ENCODE measurements around the gene HCRTR2.
"Not testable (repeated sequence)": the region's sequence is repeated elsewhere in the genome, so short reads cannot be mapped to it uniquely, and the experiment has no call there.

The HCRTR2 gene

DNA sequence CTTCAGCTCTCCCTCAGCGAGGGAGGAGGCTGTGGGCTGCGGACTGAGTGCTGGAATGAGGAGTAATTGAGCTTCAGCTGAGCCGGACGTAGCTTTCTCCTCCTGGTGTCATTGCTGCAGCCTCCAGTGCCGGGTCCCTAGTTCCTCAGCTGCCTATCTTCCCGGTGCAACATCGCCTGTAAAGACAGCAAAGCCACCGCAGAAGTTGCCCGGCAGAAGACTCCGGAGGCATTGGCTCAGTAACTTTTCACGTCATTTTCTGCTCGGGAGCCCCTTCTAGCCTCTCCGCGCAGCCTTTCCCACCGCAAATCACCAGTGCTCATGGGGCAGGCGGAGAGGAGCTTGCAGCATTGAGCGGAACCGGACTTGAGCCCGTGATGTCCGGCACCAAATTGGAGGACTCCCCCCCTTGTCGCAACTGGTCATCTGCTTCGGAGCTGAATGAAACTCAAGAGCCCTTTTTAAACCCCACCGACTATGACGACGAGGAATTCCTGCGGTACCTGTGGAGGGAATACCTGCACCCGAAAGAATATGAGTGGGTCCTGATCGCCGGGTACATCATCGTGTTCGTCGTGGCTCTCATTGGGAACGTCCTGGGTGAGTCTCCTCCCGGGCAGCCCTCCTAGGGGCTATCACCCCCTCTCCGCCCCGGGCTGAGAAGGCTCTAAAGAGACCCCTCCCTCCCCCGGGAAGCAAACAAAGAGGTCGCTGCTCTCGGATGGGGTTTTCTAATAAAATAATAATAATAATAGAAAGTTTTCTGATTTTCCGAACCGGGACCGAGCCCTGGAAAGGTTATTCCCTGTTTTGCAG is at the start of gene HCRTR2:
HCRTR2 (plus strand) TSS at position 305 of the 816 bp plus-strand sequence; CDS start at position 378, 73 bp downstream.
- DNase-seq (ENCODE audit: low read depth, low spot score), result no peak

DNA sequence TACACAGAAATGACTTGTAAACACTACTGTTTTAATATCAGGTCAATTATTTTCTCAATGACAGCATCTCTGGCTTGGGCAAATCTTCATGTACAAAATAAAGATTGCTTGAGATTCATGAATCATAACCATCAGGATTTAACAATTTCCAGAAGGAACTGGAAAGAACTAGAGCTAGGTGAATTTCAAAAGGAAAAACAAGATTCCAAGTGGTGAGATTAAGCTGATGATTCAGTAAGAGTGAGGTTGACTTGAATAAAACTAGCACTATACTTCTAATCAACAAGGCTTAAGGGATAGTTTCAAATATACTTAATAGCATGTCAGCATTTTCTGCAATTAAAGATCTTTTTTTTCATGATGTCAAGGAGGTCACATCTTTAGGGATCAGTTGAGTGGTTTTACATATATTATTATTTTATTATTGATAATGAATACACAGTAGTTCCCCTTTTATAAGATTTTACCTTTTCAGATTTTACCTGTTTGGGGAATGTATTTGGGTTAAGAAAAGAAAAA is 43.5 kb upstream of the HCRTR2 start:
- DNase-seq (ENCODE audit: low read depth, low spot score), result no peak

DNA sequence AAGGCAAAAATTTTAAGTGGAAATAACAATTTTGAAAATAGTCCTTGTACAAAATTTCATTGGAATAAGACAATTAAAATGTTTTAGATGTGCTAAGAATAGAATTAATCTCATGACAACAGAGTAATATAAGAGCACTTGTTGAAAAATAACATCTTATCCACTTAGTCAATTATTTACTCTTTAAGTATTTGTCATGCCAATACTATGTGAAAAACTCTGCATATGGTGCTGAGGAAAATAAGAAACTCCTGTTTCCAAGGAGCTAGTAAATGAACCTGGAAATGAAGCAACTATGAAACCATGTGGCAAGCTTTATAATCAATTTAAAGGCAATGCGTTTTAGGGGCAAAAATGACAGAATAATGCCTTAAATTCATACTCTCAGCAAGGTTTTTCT is 42.7 kb upstream of the HCRTR2 start:
- no peak for DNase-seq (ENCODE audit: low read depth, low spot score)

DNA sequence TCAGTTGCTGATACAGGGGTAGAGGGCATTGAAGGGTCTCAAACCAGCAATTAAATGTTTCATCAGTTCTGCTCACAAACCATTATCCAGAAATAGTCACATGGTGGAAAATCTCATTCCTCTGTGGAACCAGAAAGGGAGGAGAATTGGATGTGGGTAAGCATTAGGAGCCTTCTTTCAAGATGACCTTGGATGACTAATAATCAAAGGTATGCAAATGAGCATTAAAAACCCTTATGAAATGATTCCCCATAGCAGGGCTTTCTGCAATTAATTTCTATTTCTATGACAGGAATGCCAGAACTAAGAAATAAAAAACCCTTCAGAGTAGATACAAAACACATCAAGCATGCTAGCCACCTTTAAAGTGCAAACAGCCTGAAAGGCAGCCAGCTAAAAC is 37.4 kb upstream of the HCRTR2 start:
- no peak for DNase-seq (ENCODE audit: low read depth, low spot score)

DNA sequence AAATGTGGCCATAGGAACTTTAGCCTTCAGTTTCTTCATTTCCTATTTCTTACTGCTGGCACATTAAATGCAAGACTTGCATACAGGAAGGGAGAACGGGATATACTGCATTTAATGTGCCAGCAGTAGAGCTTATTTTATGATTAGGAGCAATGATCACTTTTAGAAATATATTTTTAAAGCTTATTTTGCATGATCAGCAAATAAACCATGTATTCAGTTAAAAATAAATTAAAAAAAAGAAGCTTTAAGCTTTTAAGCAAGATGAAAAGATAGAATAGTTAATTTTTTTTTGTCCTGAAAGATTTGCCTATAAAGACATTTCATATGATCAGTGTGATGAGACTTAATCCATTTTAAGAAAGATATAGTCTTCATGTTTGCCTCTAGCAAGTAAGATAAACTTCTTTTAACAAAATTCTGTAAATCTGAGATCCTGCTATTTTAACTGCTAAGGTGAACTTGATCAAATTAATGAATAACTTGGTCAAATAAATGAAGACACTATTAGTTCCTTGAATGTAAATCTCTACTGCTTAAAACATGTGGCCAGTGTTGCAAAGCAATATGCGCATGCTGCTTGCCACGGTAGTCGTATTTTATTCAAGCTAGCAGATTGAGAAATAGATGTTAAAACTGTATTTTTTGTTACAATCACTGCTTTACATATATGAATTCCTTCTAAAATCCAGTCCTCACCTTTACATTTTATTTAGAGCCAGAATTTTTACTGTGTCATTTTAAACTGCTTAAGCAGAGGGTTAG is 36.2 kb upstream of the HCRTR2 start:
- DNase-seq (ENCODE audit: low read depth, low spot score), result no peak

DNA sequence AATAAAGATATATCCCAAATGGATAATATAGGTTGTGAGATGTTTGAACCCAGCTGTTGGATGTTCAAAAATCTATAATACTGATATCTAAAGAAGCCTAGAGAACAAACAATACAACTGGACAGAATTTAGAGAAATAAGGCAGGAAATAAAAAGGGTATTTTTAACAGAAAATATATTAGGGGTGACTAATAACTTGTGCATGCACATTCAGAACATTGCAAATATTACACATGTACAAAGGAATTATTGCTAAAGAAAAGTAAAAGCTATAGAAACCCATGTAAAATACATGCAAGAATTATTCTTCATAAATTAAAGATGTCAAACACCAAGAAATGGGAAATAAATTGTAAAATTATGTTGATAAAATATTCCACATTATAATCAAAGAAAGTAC is 32.7 kb upstream of the HCRTR2 start:
- DNase-seq (ENCODE audit: low read depth, low spot score), result no peak

DNA sequence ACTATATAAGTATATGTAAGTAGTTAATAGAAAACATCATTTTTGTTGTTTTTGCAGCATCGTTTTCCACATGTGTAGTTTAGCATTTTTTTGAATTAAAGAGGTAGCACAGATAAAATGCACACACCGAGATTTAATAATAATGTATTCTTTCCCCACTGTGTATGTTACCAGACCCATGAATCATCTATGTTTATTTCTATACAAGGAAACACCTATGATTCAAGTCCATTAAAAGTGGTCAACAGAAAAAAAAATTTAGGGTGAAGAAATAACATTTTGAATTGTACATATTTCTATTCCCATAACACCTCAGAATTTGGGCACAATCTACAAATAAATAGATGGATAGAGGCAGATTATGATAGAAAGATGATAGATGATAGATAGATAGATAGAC is 31.7 kb upstream of the HCRTR2 start:
- DNase-seq (ENCODE audit: low read depth, low spot score), result no peak

DNA sequence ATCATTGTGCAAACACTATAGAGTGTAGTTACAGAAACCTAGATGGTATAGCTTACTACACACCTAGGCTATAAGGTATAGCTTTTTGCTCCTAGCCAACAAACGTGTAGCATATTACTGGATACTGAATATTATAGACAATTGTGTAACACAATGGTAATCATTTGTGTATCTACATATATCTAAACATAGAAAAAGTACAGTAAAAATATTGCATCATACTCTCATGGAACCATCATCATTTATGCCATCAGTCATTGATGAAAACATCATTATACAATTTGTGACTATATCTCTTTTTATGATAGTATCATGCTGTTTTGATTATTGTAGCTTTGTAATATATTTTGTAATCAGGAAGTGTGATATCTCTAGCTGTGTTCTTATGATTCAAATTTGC is 21.0 kb upstream of the HCRTR2 start:
- no peak for DNase-seq (ENCODE audit: low read depth, low spot score)

DNA sequence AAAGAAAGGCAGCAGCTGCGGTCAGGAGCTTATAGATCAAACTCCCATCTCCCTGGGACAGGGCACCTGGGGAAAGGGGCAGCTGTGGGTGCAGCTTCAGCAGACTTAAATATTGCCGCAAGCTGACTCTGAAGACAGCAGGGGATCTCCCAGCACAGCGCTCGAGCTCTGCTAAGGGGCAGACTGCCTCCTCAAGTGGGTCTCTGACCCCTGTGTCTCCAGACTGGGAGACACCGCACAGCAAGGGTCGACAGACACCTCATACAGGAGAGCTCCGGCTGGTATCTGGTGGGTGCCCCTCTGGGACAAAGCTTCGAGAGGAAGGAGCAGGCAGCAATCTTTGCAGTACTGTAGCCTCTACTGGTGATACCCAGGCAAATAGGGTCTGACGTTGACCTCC is 15.5 kb upstream of the HCRTR2 start:
- DNase-seq (ENCODE audit: low read depth, low spot score), result not testable (repeated sequence)

DNA sequence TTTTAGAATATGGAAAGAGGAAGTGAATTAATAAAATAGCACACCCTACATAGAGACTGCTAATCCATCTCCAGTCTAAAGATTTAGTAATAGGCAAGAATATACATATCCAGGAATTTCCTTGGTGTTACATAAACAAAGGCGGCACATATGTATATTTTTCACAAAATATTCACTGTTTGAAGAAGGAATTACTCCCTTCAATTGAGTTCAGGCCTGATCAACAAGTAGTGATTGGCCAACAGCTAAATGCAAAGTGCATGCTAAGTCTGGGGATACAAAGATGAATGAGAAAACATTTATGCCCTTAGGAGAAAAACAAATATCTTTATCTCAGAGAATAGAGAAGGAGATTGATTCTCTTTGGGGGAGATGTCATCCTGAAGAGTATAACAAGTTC is 6.5 kb upstream of the HCRTR2 start:
- DNase-seq (ENCODE audit: low read depth, low spot score), result no peak

DNA sequence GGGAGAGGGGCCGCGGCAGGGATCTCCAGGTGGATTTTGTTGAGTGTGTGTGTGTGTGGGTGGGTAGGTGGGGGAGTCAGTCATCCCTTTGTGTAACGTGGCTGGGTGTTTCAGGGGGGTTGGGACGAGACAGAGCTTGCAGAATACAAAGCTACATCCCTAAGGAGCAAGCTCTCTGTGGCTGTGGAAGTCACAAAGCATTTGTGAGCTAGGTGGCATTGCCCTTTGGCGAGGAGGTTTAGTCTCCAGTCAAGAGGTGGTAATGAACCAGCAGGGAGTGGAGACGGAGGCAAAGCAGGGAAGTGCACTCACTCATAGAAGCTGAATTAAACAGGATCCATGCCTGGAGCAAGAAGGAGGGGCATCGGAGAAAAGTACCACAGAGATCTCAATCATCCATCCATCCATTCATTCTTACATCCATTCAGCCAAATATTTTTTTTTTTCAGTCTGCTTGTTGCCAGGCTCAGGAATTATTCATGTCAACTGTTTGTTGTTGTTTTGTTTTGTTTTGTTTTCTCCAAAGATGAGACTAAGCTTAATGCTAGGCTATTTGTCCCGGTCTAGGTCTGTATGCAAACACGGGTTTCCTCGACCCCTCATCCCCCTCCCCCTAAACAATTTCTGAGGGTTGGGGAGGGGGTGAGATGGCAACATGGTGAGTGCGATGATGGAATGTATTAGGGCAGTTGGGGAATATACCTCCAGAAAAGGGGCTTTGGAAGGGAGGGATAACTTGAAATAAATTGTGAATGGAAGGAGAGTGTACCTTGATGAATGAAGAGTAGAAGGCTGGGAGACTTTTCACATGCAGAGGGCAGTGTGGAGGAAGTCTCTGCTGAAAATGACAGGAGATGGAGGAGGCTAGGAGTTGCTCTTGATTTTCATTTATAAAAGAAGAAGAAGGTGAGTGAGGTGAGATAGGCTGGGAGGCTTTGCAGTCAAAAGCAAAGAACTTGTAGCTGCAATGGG is 1.0 kb downstream of the HCRTR2 start:
- no peak for DNase-seq (ENCODE audit: low read depth, low spot score)

DNA sequence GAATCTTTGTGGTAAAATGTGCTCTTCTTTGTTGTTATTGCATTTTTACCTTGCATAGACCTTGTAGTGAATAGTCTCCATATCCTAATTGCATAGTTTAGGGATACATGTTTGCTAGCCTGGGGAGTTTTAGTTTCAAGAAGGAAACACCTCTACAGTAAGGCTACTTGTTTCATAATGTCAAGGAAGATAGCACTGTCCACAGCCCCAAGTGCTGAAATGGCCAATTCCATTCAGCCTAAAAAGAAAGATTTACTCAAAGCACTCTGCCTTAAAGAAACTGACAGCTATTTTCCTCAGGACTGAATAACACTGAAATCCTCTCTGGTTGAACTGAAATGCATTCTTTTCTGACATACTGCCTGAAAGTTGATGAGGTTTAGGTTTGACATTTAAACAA is 2.6 kb downstream of the HCRTR2 start:
- no peak for DNase-seq (ENCODE audit: low read depth, low spot score)

DNA sequence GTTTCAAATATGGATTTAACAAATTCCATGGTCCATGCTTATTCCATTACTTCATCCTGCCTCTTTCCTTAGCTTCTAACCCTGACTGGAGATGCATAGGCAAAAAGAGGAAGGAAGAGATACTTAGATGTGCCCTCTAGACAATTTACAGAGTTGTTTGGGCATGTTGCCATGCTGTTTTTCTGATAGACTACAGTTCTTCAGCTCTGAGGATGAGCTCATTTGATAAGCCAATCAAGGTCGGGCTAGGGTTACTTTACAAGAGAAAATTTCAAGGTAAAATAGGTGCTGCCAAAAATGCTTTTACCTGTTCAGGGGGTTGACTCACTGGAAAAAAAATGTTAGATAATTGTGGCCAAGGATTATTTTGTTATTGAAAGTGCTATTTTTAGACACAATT is 5.9 kb downstream of the HCRTR2 start:
- no peak for DNase-seq (ENCODE audit: low read depth, low spot score)

DNA sequence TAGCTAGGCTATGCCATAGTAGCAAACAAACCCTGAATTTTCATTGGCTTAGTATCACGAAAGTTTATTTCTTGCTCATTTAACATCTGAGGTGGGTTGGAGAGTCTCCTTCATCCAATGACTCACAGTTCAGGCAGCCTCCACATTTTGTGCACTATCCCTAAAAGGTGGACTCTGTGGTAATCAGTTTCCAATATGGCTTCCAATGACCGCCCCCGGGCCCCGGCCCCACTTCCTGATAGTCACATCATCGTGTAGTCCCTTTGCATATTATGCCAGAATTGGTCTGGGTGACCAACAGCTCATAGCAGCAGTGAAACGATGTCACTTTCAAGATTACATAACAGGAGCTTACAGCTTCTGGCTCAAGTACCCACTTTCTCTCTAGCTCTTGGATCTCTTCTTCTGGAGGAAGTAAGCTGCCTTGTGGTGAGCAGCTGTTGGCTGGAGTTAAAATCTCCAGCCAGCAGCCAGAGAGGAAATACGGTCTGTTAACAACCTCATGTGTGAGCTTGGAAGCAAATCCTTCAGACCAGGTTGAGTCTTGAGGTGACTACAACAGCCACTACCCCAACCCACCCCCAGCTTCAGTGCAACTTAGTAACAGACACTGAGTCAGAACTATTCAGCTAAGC is 7.8 kb downstream of the HCRTR2 start:
- DNase-seq (ENCODE audit: low read depth, low spot score), result no peak

DNA sequence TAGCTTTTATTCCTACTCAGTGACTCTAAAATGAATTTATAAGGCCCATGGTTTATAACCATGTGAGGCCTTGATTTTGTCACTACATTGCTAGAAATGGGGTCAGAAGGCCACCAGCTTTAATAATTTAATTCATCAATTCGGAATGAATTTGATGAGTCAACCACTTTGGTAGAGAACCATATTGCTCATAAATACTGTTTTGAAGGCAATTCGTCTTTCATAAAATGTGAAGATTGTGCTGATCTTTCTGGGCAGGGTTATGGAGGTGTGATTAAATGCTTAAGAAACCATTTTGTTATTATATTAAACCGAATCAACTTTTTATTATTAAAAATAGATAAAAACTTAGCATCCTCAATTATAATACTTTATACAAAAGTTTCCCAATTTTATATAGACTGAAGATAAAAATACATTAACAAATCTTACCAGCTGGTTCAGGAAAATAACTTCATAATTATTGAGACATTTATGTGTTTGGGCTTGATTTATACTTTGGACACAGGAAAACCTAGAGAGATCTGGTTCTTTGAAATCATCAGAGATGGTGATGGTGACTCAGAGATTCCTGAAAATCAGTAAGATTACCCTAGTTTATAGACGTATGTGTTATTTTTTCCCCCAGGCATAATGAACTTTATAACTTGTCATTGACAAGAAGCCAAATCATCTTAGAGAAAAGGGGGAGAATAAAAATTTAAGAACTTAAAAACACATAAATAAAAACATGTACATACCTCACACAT is 10.6 kb downstream of the HCRTR2 start:
- no peak for DNase-seq (ENCODE audit: low read depth, low spot score)

DNA sequence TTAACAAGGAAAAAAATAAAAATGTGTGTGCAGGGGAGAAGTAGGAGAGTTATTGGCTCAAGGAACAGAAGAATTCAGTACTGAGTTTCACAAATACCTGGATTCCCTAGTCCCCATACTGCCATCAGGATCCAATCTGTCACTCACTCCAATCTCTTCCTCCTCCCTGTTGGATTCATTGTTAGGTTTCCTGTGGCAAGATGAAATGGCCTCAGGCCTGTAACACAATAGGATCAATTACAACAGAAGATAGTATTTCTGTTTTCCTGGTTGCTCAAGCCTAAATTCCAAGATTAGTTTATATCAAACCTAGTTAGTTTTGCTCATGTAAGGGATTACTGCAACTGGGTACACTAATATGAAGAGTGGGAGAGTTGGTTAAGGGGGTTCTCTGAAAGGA is 24.4 kb downstream of the HCRTR2 start:
- DNase-seq (ENCODE audit: low read depth, low spot score), result no peak

DNA sequence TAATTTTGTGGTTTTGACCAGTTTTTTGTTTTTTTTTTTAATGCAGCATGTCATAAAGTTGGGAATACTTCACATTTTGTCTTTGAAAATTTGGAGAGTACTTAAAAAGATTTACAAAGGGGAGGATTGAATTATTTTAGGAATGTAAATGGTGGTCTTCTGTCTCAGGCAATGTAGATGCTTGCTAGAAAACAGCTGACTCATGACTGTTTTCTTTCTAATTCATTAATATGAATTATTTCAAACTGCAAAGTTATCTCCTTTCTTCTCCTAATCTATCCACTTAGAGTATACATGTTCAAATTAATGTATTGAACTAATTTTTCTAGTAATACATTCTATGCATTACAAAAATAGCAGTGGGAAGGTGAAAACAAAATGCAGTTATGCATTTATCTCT is 24.9 kb downstream of the HCRTR2 start:
- no peak for DNase-seq (ENCODE audit: low read depth, low spot score)

DNA sequence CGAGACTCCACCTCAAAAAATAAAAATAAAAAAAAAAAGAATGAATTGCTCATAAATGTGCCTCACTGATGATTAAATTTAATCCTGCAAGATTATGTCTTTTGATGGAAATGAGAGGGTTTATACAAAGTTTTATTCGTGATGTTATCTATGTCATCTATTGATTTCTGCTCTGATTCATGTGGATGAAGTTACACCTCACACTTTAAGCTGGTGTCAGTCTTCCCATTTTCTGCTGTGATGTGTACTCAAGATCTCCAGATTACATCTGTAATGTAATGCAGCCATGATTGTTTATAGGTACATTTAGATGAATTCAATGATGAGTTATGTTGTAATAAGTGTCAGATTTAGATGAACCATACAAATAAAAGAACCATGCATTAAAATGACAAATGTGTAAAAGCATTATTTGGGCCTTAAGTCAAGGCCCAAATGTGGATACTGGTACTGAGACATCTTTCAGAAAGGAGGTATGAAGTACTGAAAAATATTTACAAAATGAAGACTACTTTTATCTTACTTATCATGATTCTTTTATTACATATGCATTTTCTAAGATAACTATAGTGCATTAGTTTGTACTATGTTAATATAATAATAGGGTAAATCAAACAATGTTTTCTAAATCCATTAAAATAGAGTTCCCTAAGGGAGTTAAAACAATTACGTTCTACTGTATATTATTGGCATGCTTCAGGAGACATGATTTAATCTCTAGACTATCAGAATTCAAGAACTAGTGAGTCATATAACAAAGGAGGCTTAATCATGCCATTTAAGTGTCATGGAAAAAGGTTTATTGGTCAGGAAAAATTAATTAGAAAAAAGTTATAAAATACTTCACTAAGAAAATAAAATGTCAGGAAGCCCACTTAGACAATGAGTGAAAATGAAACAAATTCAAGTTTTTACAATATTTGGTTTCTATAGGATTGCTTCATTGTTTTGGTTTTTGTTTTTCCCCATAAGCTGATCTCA is 34.5 kb downstream of the HCRTR2 start:
- DNase-seq (ENCODE audit: low read depth, low spot score), result no peak

DNA sequence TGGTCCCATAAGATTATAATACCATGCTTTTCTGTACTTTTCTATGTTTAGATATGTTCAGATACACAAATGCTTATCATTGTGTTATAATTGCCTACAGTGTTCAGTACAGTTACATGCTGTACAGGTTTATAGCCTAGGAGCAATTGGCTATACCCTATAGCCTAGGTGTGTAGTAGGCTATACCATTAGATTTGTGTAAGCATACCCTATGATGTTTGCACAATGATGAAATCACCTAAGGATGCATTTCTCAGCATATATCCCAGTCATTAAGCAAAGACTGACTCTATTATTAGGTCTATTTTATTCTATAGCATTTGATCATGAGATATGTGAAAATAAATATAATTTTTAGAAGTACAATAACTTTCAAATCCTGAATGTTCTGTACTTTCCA is 36.6 kb downstream of the HCRTR2 start:
- no peak for DNase-seq (ENCODE audit: low read depth, low spot score)

All from brain pericyte (primary cell).